ENCODE results near the gene HYAL1.

HYAL1 gene

DNA sequence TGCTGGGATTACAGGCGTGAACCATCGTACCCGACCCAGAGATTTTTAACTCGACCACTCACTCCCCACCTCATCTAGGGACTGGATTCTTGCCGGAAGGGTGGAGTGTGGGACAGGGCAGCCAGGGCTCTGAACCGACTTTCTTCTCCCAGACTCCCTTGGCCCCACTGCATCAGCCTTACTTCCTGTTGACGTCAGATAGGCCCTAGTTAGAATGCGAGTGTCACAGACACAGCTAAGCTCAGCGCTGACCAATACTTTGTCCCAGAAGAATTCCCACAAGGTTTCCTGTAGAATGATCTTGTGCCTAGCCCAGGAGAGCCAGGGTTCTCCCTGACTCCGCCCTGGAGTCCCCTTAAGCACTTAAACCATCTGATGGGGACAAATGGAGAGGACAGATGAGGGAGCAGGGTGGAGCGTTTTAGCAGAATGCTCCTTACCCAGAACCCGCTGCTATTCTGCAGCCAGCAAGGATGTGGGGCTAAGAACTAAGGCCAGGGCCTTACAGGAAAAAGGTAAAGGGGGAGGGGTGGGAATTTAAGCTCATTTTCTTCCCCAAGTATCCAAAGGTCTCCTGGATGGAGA, 30.5 kb upstream of the HYAL1 start:
- no peak for DNase-seq

DNA sequence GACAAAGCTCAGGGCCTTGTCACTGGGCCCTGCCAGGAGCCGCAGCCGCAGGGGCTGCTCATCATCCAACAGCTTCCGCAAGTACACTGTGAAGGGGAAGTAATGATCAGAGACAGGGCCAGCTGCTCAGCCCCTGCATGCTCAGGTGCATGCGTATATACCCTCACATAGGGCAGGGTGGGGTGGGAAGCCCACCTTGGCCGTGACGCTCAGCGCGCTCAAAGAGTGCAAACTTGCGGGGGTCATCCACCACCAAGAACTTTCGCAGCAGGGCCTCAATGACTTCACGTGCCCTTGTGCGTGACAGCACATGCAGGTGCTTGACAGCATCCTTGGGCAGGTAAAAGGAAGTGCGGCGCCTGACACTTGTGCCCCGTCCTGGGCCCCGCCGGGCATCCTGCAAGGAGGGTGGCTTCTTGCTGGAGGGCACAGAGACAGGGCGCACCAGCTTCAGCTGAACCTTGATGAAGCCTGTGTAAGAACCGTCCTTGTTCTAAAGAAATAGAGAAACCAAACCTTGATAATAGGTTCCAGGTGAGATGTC, 28.1 kb upstream of the HYAL1 start:
- DNase-seq: no peak

DNA sequence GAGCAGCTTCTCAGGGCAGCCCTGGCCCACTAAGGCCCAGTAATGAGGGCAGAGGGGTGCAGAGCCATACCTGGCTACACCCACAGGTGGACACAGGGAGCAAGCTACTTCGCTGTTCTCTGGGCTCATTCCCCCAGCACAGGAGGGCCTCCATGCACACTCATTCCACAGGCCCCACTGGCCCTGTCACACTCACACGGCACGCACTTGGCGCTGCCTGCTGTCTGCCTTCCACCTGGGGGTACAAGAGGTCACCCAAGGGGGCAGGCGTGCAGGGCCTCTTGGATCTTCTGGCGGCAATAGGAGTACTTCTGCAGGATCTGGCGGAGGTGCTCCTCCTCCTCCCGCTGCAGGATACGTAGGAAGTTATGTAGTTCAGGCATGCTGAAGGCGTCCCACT, 27.0 kb upstream of the HYAL1 start:
- no peak for DNase-seq

DNA sequence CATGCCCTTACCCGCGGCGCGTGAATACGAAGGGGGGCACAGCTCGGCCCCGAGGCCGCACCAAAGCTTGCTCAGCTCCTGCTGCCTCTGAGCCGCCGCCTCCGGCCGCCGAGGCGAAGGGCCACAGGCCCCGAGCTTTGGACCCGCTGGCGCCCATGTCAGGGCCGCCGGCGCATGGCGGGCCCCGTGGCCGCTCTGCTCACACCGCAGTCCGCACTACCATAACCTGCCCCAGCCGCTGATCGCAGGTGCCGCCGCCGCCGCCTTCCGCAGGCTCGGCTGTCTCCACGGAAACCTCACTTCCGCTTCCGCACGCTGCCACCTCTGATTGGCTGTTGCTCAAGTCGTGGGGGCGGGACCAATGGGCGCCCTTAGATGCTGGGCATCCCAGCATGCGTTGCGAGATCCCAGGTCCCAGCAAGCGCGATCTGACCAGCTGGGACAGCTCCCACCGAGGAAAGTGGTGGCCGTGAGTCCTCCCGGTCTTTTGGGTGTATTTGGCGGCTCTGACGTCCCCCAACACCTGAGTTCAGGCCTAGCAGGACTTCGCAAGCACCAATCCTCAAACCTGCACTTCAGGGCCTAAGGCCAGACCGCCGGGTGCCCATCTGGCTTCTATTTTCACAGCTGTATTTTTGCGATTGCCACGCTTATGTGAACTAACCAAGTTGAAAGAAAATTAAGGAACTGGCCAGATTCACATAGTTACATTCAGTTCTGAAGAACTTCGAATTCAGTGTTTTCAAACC, 24.7 kb upstream of the HYAL1 start, which contains the start of gene TUSC2:
TUSC2 (minus strand) TSS at position 281 of the 749 bp plus-strand sequence; CDS start at position 157, 124 bp downstream.
- DNase-seq: peak; percentile 93

DNA sequence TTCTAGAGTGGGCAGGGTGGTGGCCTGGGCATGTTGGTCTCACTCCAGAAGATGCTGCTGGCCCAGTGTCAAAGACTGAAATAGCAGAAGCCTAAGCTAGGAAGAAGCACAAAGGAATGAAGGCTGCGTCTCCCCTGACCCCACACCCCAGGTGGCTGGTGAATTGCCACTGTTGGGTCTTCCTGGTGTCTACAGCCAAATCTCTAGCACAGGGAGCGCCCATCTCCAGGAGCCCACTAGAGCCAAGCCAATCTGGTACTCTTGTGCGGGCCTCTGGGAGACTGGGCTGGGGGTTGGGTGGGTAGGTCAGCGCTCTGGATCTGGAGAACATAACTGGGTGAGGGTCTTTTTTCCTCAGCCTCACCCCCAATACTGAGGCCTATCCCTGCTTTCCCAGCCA, 23.8 kb upstream of the HYAL1 start:
- DNase-seq: no peak

DNA sequence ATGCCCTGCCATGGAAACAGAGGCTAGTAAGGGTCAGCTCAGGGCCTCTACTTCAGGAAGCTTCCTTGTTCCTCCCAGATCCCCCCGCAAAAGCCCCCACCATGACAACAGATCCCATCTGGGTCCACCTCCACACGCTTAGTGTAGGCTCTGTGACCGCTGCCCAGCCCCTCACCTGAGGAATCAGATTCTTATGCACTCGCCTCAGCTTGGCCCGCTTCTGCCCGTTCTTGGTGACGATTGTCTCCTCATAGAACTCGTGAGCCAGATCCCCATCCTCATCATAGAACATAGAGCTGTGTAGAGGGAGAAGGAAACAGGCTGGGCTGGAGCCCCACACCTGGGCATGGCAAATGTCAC, 22.8 kb upstream of the HYAL1 start:
- DNase-seq: no peak

DNA sequence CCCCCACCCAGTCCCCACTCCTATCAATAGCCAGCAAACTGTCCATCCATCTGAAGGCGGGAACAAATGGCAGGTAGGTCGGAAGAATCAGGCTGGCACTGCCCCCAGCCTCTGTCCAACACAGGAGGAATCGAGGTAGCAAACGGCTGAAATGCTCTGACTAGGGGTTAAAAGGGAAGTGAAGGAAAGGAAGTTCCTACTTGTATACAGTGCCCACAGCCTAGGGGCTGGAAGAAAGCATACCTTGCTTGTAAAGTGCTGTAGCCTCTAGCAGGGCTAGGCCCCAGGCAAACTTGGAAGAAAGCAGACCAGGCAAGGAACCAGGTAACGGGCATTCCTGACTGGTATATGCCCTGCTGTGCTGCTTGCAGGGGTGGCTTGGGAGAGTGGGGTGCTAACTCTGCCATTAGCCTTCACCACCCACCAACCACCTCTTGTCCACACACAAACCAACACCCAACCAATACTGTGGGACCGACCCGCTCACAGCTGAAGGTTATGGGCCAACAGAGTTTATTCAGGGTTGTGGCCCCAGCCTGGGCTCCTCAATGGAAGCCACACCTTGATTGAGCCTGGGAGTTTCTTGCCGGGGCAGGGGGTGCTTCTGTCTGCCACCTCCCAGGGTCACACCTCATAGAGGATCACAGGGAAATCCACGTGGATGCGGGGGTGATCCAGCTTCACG, 22.3 kb upstream of the HYAL1 start:
- no peak for DNase-seq

DNA sequence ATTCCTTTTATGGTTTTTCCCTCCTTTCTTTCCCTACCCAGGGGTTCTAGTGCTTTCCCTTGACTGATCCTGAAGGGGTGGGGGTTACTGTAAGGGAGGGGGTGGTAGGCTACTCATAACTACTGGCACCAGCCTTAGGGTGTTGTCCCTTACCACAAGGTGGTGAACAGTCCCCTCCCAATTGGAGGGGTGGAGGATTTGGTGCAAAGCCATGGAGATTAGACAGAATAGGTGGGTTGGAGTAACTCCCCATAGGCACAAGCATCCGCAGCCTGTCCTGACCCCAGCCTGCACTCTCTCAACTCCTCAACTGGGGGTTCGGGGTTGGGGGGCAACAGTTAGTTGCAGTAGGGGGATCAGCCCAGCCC, 21.7 kb upstream of the HYAL1 start:
- DNase-seq: no peak

DNA sequence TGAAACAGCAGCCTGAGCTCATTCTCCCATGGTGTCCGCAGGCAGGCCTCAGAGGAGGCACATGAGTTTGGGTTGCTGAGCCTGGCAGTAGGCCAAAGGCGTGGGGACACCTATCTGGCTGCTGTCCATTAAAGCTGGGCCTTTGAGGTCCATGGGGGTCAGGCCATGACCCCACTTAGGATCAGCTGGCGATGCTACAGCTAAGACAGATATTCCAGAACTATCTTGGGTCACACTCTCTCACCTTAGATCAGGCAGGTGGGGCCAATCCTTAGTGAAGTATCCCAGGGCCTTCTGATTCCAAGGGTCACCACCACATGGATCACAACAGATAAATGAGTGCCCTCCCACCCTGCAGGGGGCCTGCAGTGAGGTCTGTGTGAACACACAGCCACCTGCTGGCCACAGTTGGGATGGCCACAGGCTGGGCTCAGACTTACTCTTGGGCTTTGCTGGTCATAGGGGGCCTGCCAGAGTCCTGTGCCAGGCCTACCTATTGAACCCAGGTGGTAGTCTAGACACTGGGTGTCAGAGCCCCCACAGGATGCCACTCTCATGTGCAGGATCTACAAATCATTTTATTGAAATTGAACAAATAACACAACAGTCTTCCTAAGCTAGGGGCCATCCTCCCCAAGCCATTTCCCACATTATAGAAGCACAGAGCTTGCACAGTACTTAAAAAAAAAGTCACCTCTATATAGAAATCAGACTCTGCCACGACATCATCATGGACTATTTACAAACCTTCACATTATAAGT, 21.2 kb upstream of the HYAL1 start:
- peak; percentile 51 for DNase-seq

DNA sequence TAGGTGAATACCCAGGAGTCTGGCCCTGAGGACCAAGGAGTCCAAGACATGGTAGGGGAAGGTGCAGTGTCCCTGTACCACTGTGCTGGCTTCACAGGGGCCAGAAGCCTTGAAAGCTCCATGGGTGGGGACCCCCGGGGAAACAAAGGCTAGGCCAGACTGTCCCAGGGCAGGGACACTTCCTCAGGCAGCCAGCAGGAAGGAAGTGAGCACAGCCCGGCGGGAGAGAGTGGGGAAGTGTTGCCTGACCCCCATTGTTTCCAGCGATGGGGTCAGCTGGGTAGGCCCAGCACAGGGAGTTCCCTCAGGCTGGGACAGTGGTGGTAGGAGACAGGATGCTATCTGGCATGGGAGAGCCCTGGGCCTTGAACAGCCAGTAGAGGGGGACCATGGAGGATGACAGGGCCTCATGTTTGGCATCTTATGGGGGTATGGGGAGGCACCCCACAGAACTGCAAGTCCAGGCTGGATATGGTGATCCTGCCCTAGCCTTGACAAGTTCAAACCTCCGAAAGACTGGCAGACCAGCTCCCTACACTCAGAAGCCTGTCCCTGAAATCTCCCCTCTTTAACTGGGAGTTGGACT, 20.3 kb upstream of the HYAL1 start:
- no peak for DNase-seq

DNA sequence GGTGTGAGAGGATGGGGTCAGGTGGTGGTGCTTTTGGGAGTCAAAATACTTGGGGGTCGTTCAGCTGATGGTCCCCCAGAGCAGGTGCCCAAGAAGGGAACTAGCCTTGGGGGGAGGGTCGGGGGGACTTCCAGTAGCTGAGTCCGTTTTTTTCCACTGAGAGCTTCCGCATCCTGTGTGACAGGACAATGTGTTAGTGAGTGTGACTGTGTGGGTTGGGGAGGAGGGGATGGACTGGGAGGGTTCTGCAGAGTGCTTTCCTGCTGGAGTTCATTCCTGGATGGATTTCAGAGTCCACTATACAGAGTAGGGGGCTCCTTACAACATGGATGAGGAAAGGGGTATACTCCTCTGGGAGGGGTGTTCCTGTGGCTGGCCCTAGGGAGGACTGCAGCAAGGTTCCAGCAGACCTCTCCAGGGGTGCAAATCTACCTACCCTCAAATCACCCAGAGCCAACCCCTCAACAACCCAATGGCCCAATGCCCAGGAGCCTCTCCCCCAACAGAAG, 19.8 kb upstream of the HYAL1 start:
- no peak for DNase-seq

DNA sequence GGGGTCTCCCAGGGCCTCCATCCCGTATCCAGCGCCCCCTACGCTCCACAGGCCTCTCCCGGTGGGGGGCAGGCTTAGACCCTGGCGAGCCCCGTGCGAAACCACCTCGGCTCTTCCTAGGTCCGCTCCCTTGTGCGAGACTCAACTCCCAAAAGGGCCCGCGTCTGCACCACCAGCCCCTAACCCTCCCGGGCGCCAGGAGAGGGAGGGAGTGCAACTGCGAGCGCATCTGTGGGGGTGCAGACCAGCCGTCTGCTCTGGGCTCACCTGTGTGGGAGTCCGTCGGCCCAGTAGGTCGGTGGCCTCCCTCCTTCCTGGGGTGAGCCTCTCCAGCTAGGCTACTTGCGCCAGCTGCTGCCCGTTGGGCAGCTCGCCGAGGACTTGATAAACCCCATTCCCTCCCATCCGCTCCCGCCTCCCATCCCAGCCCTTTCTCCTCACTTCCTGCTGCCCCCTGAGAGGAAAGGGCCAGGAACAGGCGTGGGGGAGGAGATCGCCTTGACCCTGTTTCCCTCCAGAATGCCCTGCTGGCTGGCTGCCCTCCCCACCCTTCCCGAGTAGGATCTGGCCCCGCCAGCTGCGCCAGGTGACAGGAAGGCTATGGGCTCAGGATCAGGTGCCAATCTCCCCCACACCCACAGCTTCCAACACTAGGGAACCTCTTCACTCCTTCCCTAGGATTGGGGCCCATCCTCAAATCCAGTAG, 19.2 kb upstream of the HYAL1 start, which contains the start of gene HYAL2:
HYAL2 (minus strand) TSS at position 360 of the 706 bp plus-strand sequence. CDS start 2,256 bp downstream, outside the sequence.
- DNase-seq: no peak

DNA sequence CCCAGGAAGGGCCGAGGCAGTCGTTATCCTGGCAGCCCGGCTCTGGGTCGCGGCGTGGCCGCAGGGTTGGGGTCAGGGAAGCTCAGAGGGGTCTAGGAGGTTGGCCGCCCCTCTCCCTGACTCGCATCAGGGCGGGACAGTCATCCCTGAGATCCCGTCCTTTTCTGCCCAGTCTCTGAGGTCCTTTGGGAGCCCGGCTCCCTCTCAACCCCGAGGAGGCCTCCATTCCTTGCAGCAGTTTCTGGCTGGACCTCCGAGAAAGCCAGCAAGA, 18.7 kb upstream of the HYAL1 start:
- DNase-seq: no peak

DNA sequence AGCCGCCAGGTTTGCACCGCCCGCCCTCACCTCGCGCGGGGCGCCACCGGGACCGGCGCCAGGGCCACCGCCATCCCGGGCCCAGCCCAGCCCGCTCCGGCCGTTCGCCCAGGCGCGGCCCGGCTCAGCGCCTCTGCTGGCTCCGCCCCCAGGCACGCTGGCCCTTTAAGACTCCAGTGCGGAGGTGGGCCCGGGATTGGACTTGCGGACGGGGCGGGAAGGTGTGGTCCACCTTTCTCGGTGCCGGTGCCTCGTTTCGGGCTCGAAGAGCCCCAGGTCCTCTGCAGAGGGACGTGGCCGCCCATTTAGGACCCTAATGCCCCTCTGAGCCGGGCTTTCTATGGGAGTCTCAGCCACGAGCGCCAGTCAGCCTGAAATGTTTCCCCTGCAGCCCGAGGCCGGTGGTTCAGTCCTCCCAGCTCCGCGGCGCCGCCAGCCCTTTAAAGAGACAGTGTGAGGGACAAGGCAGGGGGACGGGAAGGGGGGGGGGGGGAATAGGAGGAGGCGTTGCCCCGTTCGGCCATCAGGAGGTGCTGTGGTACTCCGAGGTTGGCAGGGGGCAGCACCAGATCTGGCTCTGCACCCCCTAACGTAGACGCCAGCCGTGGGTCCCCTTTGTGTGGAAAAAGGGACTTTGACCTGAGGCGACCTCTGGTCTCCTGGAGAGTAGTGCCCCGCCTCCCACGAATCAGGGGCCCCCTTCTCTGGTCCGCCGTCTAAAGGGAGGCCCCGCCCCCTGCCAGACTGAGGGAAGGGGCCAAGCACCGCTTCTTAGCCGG, 18.2 kb upstream of the HYAL1 start:
- peak; percentile 70 for DNase-seq

DNA sequence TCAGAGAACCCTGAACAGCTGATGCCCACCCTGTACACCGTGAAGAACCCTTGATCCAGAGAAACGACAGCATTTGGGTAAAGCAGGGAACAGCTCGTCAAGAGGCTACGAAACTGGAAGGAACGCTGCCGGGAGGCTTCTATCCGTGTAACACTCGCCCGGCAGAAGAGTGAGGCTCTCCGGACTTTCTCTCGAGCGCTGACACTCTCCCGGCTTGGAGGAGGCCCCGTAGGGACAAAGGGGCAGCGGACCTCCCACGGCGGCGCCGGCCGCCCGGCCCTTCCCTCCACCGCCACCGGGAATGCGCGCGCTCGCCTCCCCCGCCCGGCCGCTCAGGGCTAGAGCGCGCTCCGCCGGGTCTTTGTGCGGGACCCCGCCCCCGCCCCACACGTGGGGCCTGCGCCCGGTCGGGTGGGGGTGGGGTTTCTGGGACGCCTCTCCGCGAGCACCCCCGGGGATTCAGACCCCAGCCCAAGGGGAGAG, 17.5 kb upstream of the HYAL1 start:
- peak; percentile 45 for DNase-seq

DNA sequence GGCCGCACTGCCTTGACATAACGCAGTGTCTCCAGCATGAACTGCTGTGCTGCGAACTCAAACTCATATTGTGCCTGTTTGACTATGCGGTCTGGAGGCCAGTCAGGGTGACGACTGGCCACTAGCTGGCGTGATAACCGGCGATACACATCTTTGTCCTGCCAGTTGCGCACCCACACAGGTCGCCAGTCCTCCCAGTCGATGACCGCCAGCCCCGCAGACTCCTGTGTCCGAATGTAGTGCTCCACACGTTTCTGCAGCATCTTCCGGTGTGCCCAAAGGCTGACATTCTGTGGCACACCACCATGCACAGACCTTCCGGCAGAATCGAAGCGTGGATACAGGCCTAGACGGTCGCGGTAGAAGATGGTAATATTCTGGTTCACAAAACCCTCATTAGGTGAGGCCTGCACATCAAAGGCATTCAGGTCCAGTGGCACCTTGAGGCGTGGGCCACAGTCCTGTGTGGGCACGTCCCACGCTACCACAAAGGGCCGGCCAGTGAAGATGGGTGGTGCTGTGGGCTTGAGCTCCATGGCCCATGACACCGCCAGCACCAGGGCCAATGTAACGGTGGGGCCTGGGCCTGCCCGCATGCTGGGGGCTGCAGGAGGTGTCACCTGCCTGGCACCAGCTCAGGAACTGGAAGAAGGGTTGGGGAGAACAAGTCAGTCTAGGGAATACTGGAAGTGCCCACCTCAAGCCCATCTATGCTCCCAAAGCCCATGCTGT, 16.7 kb upstream of the HYAL1 start:
- no peak for DNase-seq

DNA sequence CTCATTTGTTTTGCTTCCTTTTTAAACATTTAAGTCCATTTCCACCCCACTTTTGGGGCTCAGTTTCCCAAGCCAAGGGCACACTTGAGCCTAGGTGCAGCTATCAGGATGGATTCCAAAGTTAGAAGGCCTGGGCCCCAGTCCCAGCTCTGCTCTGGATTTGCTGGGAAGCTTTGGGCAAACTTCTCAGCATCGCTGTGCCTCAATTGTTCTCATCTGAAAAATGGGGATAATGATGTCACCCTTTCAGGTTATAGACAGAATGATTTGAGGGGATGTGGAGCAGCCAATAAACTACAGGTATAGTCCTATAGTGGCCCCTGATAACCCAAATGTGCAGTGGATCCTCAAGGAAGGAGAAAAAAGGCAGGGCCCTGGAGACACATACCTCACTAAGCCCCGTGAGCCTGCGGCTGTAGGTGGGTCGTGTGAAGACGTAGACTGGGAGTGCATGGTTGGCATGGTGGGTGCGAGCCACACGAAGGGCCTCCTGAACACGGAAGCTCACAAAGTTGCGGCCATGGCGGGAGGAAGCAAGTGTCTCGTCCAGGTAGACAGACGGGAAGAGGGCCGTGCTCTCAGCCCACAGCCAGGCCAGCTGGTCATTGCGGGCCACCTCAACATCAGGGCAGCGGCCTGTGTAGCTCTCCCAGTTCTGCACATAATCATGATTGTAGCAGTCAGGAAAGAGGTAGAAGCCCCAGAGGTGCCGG, 16.0 kb upstream of the HYAL1 start:
- DNase-seq: no peak

DNA sequence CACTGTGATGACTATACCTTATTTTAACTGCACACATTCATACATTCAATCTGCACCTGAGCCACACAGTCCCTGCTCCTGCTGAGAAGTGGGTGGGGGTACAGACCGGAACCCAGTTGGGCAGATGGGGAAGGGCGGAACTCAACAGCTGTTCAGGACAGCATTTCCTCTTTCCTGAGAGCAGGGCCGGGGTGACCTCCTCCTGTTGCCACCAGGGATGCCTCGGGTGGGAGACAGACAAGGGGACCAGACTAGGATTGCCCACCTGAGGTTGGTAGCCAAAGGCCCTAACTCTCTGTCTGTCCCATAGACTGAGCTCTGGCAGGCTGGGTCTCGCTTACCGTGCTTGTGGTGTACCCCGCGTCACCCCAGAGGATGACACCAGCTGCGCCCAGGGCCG, 15.2 kb upstream of the HYAL1 start:
- no peak for DNase-seq

DNA sequence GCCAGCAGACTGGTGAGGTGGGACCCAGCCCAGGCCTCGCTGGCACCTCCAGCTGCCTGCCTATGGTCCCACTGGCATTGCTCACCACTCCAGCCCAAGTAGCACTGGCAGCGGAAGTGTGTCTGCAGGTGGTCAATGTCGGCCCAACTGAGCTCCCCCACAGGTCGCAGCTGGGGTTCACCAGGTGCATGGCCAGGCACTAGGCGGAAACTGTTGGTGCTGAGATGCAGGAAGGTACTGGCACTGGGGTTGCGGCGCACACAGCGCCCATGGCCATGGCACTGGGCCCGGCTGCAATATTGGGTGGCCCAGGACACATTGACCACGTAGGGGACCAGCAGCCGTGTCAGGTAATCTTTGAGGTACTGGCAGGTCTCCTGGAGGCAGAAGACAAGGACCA, 14.8 kb upstream of the HYAL1 start:
- no peak for DNase-seq

DNA sequence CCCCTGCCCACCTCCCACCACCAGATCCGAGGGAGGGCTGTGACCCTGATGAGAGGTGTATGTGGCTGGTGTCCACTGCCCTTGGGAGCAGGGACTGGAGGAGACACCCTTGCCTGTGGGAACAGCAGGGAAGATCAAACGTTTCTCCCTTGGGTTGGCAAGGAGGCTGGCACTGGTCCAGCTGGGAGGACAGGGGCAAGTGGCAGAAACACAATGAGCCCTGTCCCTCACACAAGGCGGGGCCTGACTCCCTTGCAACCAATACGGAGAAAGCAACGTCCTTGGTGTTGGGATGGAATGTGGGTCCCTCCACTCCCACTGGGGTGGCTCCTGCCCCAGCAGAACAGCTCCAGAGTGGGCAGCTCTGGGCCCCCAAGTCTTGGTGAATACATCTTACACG, 13.9 kb upstream of the HYAL1 start:
- no peak for DNase-seq

Data from T-helper 9 cell (primary cell).